ENCODE data around the gene NT5E.

Gene NT5E

DNA sequence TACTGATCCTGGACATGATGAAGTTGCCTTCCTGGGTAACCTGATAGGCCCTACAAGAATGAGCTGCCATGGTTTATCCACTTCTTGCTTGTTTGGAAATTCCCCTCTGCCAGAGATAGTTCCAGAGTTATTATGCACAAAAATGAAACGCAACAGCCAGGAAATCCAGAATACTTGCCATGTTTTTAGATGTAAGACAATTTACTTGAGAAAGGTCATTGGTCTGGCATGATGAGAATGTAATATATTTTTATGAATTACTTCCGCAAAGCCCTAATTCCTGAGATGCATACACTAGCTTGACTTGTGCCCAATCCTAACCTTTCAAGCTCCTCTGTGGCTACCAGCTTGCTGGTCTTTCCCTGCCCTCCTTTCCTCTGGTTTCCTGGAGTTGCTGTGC is 27.9 kb upstream of the NT5E start:
- no peak for DNase-seq

DNA sequence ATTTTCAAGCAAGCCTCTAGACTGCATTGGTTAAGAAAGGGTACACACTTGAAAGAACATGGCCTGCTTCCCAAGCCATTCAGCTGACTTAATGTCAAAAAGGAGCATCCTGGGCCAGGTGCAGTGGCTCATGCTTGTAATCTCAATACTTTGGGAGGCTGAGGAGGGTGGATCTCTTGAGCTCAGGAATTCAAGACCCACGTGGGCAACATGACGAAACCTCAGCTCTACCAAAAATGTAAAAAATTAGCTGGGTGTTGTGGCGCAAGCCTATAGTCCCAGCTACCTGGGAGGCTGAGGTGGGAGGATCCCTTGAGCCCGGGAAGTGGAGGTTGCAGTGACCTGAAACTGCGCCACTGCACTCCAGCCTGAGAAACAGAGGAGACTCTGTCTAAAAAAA is 26.9 kb upstream of the NT5E start:
- no peak for DNase-seq

DNA sequence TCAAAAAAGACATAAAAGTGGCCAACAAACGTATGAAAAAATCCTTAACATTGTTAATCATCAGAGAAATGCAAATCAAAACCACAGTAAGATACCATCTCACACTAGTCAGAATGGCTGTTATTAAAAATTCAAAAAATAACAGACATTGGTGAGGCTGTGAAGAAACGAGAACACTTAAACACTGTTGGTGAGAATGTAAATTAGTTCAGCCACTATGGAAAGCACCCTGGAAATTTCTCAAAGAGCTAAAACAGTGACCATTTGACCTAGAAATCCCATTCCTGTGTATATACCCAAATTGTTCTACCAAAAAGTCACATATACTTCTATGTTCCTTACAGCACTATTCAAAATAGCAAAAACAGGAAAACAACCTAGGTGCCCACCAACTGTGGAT is 24.9 kb upstream of the NT5E start:
- DNase-seq = no peak

DNA sequence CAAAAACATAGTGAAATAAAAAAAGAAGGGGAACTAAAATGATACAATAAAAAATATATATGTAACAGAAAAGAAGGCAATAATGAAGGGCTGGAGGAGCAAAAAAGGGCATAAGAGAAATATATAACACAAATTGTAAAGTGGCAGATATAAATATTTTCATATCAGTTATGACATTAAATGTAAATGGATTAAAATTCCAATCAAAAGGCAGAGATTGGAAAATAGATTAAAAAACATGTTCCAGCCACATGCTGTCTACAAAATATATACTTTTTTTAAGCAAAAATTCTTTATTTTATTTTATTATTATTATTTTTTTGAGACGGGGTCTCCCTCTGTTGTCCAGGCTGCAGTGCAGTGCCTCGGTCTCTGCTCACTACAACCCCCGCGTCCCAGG is 23.9 kb upstream of the NT5E start:
- no peak for DNase-seq

DNA sequence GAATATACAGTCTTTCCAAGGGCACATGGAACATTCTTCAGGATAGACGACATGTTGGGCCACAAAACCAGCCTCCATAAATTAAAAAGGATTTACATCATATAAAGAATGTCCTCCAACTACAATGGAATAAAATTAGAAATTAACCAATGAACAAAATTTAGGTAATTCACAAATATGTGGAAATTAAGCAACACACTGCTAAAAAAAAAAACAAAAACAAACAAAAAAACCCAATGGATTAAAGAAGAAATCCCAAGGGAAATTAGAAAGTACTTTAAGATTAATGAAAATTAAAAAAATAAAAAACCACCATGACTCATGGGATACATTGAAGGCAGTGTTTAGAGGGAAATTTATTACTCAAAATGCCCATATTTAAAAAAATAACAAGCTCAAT is 21.4 kb upstream of the NT5E start:
- DNase-seq = no peak

DNA sequence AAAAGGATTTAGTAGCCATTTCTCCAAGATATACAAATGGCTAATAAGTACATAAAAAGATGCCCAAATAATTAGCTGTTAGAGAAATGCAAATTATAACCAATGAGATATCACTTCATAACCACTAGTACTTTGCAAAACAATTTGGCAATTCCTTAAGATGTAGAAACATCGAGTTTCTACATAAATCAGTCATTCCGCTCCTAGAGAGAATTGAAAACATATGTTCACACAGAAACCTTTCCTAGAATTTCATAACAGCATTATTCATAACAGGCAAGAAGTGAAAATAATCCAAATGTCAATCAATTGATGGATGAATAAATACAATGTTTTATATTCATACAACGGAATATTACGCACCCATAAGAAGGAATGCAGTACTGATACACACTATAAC is 20.5 kb upstream of the NT5E start:
- DNase-seq = no peak

DNA sequence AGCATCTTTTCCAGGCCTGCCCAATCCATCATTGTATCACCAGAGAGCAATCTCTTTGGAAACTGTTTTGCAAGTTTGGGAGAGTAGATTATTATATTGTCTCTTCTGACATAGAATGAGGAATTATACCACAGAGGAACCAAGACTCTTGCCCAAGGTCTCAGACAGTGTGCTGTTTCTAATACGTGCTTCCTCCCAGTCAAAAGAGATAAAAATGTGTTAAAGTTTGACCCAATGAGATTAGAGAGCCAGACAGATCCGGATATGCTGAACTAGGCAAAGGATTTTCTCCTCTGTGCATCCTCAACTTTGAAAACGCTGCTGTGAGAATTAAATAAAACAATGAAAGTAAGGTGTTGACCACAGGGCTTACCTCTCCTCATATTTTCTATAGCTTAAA is 18.6 kb upstream of the NT5E start:
- no peak for DNase-seq

DNA sequence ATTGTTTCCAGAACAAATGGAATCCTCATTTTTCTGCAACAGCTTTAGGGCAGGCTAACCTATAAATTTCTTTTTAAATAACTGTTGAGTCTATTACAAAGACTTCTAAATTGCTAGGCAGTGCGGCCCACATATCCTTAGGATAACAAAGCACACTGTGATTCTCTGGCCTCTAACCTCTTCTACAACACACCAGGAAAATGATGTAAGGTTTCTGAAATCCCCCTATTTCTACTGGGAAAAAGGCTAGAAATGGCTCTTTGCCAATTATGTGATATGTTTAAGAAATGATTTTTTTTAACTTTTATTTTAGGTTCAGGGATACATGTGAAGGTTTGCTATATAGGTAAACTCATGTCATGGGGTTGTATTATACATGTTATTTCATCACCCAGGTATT is 17.3 kb upstream of the NT5E start:
- DNase-seq = no peak

DNA sequence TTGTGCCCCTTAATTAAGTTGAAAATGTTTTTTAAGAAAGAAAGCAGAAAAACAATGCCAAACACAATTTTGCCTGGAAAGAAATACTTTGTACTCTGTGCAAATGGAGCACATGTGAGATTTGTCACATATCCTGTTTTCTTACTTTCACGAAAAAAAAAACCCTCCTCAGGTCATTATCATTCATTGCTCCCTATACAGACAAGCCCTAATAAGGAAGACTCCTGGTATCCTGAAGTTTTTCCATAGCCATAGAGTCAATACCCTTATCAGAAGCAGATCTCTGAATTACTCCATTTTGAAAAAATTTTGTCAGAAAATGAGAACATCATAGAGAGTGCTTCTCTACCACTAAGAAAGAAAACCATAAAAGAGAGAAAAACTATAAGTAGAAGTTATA is 14.0 kb upstream of the NT5E start:
- no peak for DNase-seq

DNA sequence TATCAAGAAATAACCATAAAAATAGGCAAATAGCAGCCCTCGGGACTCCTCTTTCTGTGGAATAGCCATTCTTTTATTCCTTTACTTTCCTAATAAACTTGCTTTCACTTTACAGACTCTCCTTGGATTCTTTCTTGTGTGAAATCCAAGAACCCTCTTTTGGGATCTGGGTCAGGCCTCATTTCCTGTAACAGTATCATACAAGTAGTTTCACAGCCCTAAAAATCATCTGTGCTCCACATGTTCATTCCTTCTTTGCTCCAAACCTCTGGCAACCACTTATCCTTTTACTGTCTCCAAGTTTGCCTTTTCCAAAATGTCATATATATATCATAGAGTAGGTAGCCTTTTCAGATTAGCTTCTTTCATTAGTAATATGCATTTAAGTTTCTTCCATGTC is 13.5 kb upstream of the NT5E start:
- no peak for DNase-seq

DNA sequence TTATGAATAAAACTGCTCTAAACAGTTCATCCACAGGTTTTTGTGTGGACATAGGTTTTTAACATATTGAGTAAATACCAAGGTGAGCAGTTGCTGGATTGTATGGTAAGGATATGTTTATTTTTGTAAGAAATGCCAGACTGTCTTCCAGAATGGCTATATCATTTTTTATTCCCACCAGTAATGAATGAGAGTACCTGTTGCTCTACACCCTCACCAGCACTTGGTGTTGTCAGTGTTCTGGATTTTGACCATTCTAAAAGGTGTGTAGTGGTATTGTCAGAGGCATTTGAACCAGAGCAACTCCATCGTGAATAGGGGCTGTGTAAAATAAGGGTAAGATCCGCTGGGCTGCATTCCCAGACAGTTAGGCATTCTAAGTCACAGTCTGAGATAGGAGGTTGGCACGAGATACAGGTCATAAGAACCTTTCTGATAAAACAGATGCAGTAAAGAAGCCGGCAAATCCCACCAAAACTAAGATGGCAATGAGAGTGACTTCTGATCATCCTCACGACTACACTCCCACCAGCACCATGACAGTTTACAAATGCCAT is 12.9 kb upstream of the NT5E start:
- no peak for DNase-seq

DNA sequence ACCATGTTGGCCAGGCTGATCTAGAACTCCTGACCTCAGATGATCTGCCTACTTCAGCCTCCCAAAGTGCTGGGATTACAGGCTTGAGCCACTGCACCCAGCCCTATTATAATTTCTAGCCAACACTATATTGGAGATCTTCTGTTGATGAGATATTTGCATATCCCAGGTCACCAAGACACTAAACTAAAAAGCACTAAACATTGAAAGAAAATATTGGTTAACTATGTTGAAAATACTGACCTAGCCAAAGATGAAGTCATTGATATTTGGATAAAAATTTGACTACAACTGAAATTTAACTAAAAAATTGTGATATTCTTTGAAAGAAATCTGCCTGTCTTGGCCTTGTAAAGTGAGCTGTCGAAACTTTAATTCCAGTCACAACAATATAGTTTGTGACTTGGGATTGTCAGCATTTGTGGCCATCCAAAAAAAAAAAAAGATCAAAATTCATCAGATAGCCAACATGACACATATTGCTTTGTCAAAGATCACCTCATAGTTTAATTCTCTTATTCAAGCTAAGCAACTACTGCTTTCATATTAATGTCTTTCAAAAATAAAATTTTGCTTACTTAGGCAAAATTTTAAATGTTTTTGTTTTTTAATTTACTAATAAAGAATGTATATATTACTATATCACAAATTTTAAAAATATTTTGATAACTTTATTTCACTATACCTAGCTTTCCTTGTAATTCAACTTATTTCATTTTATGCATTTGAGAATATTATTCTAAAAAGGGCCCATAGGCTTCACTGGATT is 6.3 kb upstream of the NT5E start:
- DNase-seq = no peak

DNA sequence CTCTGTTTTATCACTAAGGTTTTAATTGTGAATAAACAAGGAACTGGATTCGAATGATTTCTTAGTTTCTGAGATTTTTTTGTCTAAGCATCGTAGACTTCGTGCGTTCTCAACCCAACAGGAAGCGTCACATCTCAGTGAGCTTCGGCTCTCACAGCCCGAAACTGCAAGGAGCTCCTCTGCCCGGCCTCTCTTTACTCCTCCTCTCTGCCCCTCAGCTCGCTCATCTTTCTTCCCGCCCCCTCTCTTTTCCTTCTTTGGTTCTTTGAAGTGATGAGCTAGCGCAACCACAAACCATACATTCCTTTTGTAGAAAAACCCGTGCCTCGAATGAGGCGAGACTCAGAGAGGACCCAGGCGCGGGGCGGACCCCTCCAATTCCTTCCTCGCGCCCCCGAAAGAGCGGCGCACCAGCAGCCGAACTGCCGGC is 480 bp upstream of the NT5E start:
- peak in 7 of 51 donors; percentile 24 to 65 (median 39) for DNase-seq

DNA sequence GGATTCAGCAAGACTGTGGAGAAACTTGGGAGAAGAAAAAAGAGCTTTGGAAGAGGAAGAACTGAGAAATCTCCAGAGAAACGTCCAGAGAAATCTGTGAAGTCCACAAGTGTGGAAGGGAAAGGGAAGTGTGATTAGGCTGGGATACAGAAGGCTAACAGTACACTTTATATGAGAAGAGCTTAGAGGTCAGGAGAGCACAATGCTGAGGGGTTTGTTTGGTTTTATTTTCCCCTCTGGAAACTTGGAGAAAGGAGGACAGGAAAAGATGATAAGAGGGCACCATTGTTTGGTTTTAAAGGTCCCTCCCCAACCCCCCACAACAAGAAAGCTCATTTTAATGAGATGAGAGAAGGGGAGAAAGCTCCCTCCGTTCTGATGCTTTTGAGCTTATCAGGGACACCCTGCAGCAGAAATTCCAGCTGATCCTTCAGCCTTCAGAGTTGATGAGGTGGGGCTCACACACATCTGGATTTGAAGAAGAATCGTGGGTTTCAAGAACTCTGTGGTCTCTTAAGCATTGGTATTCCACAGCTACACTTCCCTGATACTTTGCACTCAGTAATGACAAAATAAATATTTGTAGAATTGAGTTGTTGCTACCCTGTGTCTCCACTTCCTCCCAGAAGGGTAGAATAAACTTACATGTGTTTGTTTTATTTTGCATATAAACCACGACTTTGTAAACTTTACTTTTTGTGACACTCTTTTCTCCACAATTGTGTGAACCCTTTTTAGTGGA is 1.9 kb downstream of the NT5E start:
- DNase-seq = no peak

DNA sequence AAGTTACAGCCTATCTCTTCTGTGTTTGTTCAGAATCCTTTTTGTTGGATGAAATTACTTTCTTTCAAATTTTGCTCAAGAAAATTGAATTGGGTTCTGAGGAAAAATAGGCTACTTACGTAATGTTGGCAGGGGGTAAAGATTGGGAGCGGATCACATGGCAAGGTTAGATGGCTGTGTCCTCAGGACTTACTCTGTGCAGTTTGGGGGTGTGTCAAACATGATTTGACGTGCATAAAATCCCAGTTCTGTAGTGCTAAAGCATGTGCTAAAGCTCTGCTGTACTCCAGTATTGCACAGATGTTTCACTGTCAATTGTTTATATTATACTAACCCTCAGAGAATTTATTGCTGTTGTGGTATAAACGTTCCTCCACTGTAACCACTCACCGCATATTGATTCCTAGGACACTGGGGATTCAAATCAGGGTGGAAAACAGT is 2.6 kb downstream of the NT5E start:
- no peak for DNase-seq

DNA sequence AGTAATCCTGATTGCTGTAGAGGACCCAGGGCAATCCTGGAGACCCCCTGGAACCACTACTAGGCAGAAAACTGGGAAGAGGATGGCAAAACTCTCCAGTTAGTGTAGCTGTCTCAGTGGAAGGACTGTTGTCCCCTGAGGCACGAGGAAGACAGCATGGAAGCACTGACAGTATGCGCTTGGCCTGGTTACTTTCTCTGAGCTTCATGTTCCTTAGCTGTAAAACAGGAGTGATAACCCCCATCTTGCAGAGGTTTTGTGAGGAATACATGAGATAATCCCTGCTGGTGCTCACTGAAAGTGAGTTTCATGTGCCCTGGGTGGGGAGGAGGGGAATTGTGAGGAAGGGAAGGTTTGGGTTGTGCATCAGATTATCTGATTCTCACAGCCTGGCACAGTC is 3.2 kb downstream of the NT5E start:
- no peak for DNase-seq

DNA sequence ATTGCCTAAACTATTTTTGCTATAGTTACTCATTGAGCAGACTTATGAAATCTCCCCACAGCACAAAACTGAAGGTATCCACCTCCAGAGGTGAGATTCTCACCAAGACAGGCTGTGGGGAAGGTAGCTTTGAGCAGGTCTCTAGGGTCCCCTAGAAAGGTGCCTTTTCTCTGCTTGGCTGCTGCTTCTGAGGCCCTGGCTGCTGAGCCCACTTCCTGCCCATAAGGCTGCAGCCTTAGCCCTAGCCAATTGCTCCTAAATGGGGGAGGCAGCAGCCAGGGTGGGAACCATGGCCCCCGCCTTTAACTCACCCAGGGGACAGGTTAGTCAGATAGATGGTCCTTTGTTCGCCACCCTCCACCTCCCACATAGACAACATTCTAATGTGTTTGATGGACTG is 3.6 kb downstream of the NT5E start:
- DNase-seq = no peak

DNA sequence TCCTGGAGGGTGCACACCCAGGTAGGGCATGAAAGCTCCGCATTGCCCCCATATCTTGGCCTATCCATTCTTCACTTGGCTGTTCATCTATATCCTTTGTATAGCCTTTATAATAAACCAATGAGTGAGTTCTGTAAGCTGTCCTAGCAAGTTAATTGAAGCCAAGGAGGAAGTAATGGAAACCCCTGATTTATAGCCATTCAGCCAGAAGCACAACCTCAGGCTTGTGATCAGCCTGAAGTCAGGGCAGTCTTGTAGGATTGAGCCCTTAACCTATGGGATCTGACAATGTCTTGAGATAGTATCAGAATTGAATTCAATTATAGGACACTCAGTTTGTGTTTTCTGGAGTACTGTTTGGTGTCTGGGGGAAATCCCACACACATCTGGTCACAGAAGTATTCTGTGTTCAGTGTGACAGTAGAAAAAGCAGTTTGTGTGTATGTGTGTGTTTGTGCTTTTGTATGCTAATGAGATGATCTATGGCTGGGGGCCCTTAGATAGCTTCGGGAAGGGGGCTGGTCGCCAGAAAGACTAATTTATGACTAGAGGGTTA is 5.7 kb downstream of the NT5E start:
- no peak for DNase-seq

DNA sequence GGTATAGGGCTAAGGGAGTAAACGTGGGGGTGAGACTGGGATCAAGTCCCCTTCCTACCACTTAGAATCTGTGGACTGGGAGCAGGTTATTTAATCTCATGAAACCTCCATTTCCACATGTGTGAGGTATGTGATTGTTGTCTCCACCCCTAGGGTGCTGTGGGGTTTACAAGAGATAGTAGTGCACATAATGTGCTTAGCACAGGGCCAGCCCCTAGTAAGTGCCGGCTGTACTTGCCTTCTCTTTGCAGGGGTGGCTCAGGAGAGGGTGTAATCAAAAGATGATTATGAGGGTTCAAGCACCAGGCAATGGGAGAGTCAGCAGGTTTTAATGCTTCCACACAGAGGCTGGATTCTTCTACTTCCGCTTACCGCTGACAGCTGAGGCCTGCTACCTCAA is 6.9 kb downstream of the NT5E start:
- DNase-seq = no peak

DNA sequence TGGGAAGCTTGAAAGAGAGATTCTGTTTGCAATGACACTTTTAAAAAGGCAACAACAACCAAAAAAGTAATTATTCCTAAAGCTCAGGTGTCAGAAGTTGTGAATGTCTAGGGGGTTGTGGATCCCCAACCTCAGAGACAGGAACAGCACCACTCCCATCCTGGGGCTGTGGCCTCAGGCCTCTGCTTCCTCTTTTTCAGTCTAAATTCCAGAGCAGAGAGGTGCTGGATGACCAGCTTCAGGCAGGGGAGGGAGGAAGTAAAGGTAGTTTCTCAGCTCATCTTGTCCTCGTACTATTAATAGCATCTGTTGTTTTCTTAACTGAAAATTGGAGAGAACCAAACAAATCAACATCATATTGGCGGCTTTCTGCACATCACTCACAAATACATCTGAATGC is 8.3 kb downstream of the NT5E start:
- no peak for DNase-seq

DNA sequence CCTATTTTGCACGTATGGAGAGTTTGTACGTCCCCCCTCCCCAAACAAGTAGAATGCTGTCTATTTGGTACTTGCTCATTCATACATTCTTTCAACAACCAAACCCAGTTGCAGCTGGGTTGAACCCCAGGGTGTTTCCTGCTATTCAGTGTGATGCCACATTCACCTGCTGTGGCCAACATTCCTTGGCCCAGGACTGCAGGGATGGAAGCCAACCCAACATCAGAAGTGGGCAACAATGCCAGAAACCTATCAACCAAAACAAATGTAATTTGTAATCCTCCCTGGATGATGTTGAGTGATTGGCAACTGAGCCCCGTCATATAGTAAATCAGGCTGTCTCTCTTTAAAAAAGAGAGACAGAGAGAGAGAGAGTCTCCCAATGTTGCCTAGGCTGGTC is 8.9 kb downstream of the NT5E start:
- no peak for DNase-seq

DNA sequence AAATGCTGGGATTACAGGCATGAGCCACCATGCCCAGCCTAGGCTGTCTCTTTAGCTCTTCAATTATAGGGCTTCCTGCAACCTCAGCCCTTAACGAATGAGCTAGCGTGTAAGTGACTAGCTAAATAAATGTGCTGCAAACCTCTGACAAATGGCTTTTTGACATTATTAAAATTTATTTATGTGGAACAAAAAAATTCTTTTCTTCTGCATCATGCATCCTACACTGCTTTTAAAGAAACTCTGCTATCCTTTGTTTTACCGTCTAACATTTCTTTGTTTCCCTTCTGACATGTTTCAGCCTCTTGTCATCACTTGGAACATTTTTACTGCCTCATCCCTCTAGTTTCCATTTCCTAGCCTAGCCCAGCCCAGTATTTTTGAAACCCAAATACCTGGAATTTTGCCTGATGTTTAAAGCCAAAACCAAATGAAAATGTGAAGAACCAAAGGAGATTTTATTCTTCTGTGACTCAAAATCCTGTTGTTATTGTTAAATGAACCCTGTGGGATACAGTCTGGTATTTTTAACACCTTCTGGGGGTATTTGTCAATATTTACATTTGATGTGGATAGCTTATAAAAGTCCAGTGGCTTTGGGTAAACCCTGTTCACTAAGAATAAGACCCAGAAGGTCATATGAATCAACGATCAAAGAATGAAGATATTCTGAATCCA is 9.5 kb downstream of the NT5E start:
- no peak for DNase-seq
